Ishikawa (cell line): ENCODE results near the gene PPFIBP2.

Experiments used
- CEBPB ChIP-seq: IDR thresholded peaks from 2 replicates; pipeline ENCODE4 v1.6.1; 2012
- CREB1 ChIP-seq: IDR thresholded peaks from 2 replicates; pipeline ENCODE4 v1.6.1; 2012; ENCODE audit warnings: low read depth
- EGR1 ChIP-seq: IDR thresholded peaks from 2 replicates; pipeline ENCODE4 v1.6.1; 2012
- EP300 ChIP-seq: IDR thresholded peaks from 2 replicates; pipeline ENCODE4 v1.6.1; 2012; ENCODE audit warnings: borderline replicate concordance
- FOXM1 ChIP-seq: IDR thresholded peaks from 2 replicates; pipeline ENCODE4 v1.6.1; 2012; ENCODE audit warnings: low read depth, borderline replicate concordance
- NFIC ChIP-seq: IDR thresholded peaks from 2 replicates; pipeline ENCODE4 v1.6.1; 2012
- RAD21 ChIP-seq: IDR thresholded peaks from 2 replicates; pipeline ENCODE4 v1.6.1; 2012; ENCODE audit warnings: low read depth
- REST ChIP-seq: IDR thresholded peaks from 2 replicates; pipeline ENCODE4 v1.6.1; 2012; ENCODE audit warnings: low read depth, mild to moderate bottlenecking
- TAF1 ChIP-seq: IDR thresholded peaks from 2 replicates; pipeline ENCODE4 v1.6.1; 2012; ENCODE audit warnings: low read depth, mild to moderate bottlenecking
- TCF12 ChIP-seq: IDR thresholded peaks from 2 replicates; pipeline ENCODE4 v1.6.1; 2012; ENCODE audit warnings: low read depth
- TEAD4 ChIP-seq: IDR thresholded peaks from 2 replicates; pipeline ENCODE4 v1.6.1; 2012
- YY1 ChIP-seq: IDR thresholded peaks from 2 replicates; pipeline ENCODE4 v1.6.1; 2012; ENCODE audit warnings: low read depth
- ZBTB7A ChIP-seq: IDR thresholded peaks from 2 replicates; pipeline ENCODE4 v1.6.1; 2012; ENCODE audit warnings: low read depth
- TF ChIP-seq, protein P1 (sequence below): IDR thresholded peaks from 2 replicates; pipeline ENCODE4 v1.6.1; 2012
- TF ChIP-seq, protein P2 (sequence below): IDR thresholded peaks from 2 replicates; pipeline ENCODE4 v1.6.1; 2012

Gene PPFIBP2

DNA sequence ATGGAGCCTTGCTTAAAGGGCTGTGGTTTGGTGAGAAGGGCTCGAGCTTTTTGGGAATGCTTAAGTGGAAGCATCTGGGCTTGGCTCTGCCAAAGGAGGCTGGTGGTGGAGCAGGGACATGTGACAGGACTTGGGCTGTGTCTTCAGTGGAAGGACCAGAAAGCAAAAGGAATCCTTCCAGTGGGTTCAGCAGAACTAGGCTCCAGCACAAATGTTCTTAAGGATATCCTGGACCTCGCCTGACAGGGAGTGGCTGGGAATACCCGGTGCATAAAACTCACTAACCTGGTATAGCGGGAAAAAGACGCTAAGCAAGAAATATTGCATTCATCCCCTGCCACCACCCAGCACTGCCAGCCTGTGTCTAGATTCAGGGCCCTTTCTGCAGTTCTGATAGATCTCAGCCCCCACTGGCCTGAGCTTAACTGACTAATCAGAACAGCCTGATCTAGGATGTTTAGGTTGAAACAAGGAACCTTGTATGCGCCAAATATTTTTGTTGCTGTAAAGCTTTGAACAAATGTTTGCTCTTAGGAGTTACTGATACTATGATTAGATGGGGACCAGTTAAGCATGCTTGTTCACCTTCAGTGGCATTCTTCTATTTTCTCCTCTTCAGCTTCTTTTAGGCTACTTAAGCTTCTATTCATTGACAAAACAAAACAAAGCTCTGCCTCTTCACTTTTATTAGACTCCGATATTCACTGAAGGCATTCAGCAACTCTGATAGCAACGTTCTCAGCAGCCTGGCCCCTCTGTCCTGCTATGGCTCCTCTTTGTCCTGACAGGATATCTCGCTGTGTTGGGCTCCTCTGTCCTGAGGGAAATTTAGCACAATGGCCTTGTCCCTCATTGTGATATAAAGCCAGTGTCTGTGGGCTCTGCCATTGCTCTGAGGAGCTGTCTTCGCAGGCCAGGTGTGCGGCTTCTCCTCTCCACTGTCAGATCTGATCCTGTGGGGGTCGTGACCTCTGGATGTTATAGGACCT lies 25.0 kb downstream of the PPFIBP2 start:
- TF ChIP-seq, protein P1, sequence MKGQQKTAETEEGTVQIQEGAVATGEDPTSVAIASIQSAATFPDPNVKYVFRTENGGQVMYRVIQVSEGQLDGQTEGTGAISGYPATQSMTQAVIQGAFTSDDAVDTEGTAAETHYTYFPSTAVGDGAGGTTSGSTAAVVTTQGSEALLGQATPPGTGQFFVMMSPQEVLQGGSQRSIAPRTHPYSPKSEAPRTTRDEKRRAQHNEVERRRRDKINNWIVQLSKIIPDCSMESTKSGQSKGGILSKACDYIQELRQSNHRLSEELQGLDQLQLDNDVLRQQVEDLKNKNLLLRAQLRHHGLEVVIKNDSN: no peak
- TF ChIP-seq, protein P2, sequence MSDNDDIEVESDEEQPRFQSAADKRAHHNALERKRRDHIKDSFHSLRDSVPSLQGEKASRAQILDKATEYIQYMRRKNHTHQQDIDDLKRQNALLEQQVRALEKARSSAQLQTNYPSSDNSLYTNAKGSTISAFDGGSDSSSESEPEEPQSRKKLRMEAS: no peak

DNA sequence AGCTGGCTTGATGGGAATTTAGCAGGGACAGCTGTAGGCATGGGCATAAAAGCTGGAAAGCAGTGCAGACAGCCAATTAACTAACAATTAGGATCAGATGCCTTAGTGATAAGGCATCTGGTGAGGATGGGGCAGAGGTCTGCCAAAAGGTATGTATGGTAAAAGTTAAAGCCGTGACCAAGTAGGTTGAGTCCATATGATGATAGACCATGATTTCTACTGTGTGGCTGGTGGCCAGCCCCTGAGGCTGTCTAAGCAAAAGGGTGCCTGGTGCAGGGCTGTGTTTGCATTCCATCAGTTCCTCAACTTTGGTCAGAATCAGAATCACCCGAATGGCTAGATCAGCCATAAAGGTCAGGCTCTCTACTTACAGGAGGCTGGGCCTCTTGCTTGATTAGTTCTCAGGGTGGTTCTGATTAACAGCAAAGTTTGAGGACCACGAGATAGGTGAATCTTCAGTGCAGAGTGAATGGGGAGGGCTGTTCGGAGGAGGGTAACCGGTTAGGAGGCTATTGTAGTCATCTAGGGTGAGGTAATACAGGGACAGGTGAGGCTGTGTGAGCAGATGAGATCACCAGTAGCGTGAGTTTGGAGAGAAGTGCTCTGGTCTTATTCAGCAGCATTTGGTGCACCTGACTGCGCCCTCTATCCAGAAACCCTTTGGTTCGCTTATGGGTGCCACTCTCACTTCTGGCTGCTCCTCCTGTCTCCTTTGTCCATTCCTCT lies 27.2 kb downstream of the PPFIBP2 start:
- no peak for TF ChIP-seq NFIC
- TF ChIP-seq, protein P2: no peak
- TF ChIP-seq EP300: no peak
- TF ChIP-seq ZBTB7A: no peak
- TF ChIP-seq CREB1: no peak

GRCh38 chr11:7543302-7543701 lies 29.5 kb downstream of the PPFIBP2 start:
- TF ChIP-seq, protein P1: no peak
- TF ChIP-seq TAF1 (no peak), ZBTB7A (no peak), RAD21 (no peak), EGR1 (no peak), FOXM1 (no peak), TCF12 (no peak), CREB1 (no peak), CEBPB (no peak), REST (no peak), TEAD4 (no peak), NFIC (no peak), EP300 (no peak), YY1 (no peak)
- TF ChIP-seq, protein P2: no peak

GRCh38 chr11:7544021-7544420 lies 30.2 kb downstream of the PPFIBP2 start:
- TF ChIP-seq, protein P1: no peak
- TF ChIP-seq EP300 (no peak), CEBPB (no peak), TEAD4 (no peak), EGR1 (no peak)
- TF ChIP-seq, protein P2: no peak

DNA sequence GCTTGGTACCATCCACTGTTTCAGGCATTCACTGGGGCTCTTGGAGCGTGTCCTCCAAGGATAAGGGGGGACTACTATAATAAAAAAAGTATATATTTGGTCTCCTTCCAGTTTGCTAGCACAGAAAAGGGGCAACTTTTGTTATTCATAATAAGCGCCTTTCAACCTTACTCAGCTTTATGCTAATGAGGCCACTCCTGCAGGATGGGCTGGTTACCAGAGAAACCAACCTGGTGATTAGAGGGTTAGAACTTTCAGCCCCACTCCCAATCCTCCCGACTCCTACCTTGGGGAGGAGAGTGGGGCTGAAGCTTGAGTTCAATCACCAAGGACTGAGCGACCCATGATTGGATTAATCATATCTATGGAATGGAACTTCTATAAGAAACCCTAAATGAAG lies 31.8 kb downstream of the PPFIBP2 start:
- TF ChIP-seq TCF12 (no peak), RAD21 (no peak), YY1 (no peak), TAF1 (no peak), EGR1 (no peak), FOXM1 (no peak), REST (no peak), CEBPB (no peak), NFIC (no peak), EP300 (no peak), TEAD4 (no peak), CREB1 (no peak), ZBTB7A (no peak)
- TF ChIP-seq, protein P1: no peak
- TF ChIP-seq, protein P2: no peak
